ENCODE data around the gene SEMA3C.

- TF ChIP-seq, protein P1, sequence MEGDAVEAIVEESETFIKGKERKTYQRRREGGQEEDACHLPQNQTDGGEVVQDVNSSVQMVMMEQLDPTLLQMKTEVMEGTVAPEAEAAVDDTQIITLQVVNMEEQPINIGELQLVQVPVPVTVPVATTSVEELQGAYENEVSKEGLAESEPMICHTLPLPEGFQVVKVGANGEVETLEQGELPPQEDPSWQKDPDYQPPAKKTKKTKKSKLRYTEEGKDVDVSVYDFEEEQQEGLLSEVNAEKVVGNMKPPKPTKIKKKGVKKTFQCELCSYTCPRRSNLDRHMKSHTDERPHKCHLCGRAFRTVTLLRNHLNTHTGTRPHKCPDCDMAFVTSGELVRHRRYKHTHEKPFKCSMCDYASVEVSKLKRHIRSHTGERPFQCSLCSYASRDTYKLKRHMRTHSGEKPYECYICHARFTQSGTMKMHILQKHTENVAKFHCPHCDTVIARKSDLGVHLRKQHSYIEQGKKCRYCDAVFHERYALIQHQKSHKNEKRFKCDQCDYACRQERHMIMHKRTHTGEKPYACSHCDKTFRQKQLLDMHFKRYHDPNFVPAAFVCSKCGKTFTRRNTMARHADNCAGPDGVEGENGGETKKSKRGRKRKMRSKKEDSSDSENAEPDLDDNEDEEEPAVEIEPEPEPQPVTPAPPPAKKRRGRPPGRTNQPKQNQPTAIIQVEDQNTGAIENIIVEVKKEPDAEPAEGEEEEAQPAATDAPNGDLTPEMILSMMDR (IDR thresholded peaks at IDR 0.05; ENCODE audit: poor library complexity, severe bottlenecking) = no peak
- TF ChIP-seq SMC3 (conservative IDR thresholded peaks at IDR 0.05; ENCODE audit: poor library complexity) (no peak), POLR2AphosphoS5 (IDR thresholded peaks at IDR 0.05) (no peak), TAF1 (IDR thresholded peaks at IDR 0.05; ENCODE audit: low read depth) (no peak), EP300 (conservative IDR thresholded peaks at IDR 0.05; ENCODE audit: poor library complexity, severe bottlenecking) (no peak), EZH2 (IDR thresholded peaks at IDR 0.05; ENCODE audit: borderline replicate concordance, insufficient read depth, low read length, poor library complexity, severe bottlenecking) (no peak), REST (IDR thresholded peaks at IDR 0.05; ENCODE audit: borderline replicate concordance) (no peak)
These were observed 38.5 kb upstream of the SEMA3C start for GRCh38 chr7:80957226-80957777.

Data from neural cell (in vitro differentiated cells).